ENCODE results near the gene LY6G5C. TPM values are rescaled to one million over a fixed set of nuclear protein-coding genes. Genes with fewer than 3 reads are reported as not detected.
A peak's percentile ranks its signal among the peaks of the same experiment; 100 is the strongest.

LY6G5C gene
- total and polyA plus RNA-seq, 9 of the 15 experiments (the other 6 are each of a cell fraction or from before 2014, with no cell fraction given): 0.10 to 0.67 (median 0.46) TPM; not detected in 4

DNA sequence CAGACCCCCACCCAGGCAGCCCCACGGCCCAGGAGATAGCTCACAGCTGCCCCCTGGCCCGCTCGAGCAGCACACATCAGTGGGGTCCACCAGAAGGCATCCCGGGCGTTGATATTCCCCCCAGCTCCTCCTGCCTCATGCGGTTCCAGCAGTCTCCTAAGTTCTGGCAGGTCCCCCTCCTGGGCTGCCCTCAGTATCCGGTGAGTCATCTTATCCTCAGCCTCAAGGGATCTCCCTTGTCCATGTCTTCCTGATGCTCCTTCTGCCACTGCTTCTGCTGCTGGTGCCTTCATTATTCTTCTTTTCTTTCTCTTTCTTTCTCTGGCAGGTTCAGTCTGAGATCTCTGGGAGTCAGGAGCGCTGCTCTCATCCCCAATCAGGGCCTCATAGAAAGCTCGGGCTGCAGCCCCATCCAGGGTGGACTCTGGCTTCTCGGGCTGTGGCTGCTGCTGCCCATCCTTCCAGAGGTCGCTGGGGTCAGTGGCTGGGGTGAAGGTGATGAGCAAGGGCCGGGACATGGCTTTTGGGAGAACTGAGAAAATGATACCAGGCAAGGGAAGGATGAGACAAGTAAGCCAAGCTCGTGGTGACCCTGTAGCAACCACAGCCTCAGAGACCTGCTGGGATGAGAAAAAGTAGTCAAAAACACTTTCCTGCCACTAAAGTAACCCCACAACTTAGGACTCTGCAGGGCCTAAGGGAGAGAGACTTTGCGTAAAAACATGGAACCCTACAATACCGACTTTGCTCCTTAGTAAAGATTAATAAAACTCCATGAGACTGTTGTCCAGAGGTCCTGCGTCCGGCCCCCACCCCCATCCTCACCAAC is 16.7 kb downstream of the LY6G5C start (continued):
- TF ChIP-seq, protein P1, sequence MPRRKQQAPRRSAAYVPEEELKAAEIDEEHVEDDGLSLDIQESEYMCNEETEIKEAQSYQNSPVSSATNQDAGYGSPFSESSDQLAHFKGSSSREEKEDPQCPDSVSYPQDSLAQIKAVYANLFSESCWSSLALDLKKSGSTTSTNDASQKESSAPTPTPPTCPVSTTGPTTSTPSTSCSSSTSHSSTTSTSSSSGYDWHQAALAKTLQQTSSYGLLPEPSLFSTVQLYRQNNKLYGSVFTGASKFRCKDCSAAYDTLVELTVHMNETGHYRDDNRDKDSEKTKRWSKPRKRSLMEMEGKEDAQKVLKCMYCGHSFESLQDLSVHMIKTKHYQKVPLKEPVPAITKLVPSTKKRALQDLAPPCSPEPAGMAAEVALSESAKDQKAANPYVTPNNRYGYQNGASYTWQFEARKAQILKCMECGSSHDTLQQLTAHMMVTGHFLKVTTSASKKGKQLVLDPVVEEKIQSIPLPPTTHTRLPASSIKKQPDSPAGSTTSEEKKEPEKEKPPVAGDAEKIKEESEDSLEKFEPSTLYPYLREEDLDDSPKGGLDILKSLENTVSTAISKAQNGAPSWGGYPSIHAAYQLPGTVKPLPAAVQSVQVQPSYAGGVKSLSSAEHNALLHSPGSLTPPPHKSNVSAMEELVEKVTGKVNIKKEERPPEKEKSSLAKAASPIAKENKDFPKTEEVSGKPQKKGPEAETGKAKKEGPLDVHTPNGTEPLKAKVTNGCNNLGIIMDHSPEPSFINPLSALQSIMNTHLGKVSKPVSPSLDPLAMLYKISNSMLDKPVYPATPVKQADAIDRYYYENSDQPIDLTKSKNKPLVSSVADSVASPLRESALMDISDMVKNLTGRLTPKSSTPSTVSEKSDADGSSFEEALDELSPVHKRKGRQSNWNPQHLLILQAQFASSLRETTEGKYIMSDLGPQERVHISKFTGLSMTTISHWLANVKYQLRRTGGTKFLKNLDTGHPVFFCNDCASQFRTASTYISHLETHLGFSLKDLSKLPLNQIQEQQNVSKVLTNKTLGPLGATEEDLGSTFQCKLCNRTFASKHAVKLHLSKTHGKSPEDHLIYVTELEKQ (CRISPR knock-in tag; IDR thresholded peaks at IDR 0.05): 0 out of 2 replicates have a peak, but pooled peaks have one; percentile 34
- no peak for TF ChIP-seq BMI1 (IDR thresholded peaks at IDR 0.05; ENCODE audit: low read length)
- TF ChIP-seq CCAR2 (IDR thresholded peaks at IDR 0.05; ENCODE audit: low read depth, low read length): no peak
- TF ChIP-seq KAT8 (IDR thresholded peaks at IDR 0.05; ENCODE audit: low read depth): no peak
- TF ChIP-seq ZBTB8A (IDR thresholded peaks at IDR 0.05; ENCODE audit: partially characterized antibody): no peak
- no peak for TF ChIP-seq PHTF2 (CRISPR knock-in tag; IDR thresholded peaks at IDR 0.05)
- TF ChIP-seq KLF10 (CRISPR knock-in tag; IDR thresholded peaks at IDR 0.05): no peak
- TF ChIP-seq, protein P2, sequence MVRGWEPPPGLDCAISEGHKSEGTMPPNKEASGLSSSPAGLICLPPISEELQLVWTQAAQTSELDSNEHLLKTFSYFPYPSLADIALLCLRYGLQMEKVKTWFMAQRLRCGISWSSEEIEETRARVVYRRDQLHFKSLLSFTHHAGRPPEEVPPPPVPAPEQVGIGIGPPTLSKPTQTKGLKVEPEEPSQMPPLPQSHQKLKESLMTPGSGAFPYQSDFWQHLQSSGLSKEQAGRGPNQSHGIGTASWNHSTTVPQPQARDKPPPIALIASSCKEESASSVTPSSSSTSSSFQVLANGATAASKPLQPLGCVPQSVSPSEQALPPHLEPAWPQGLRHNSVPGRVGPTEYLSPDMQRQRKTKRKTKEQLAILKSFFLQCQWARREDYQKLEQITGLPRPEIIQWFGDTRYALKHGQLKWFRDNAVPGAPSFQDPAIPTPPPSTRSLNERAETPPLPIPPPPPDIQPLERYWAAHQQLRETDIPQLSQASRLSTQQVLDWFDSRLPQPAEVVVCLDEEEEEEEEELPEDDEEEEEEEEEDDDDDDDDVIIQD (CRISPR knock-in tag; IDR thresholded peaks at IDR 0.05): no peak
- no peak for TF ChIP-seq MEIS2 (IDR thresholded peaks at IDR 0.05; ENCODE audit: partially characterized antibody)
- TF ChIP-seq TAF1 (IDR thresholded peaks at IDR 0.05; ENCODE audit: control insufficient read depth, extremely low read depth, insufficient read depth, low read length, severe bottlenecking): peak; percentile 69
- TF ChIP-seq, protein P3, sequence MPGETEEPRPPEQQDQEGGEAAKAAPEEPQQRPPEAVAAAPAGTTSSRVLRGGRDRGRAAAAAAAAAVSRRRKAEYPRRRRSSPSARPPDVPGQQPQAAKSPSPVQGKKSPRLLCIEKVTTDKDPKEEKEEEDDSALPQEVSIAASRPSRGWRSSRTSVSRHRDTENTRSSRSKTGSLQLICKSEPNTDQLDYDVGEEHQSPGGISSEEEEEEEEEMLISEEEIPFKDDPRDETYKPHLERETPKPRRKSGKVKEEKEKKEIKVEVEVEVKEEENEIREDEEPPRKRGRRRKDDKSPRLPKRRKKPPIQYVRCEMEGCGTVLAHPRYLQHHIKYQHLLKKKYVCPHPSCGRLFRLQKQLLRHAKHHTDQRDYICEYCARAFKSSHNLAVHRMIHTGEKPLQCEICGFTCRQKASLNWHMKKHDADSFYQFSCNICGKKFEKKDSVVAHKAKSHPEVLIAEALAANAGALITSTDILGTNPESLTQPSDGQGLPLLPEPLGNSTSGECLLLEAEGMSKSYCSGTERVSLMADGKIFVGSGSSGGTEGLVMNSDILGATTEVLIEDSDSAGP (CRISPR knock-in tag; IDR thresholded peaks at IDR 0.05): no peak
- no peak for TF ChIP-seq HNRNPUL1 (IDR thresholded peaks at IDR 0.05; ENCODE audit: low read length)
- TF ChIP-seq ELF4 (CRISPR knock-in tag; IDR thresholded peaks at IDR 0.05): 0 out of 2 replicates have a peak, but pooled peaks have one; percentile 10
- peak; percentile 90 for TF ChIP-seq NEUROD1 (IDR thresholded peaks at IDR 0.05; ENCODE audit: borderline replicate concordance, low read depth, low read length, partially characterized antibody)
- no peak for TF ChIP-seq GTF2A2 (tag; IDR thresholded peaks at IDR 0.05)
- TF ChIP-seq ZNF445 (CRISPR knock-in tag; IDR thresholded peaks at IDR 0.05; ENCODE audit: low read depth): no peak
- no peak for TF ChIP-seq ELF1 (tag; IDR thresholded peaks at IDR 0.05)
- no peak for TF ChIP-seq RBM17 (IDR thresholded peaks at IDR 0.05; ENCODE audit: borderline replicate concordance, low read depth, low read length)
- TF ChIP-seq HIVEP1 (CRISPR knock-in tag; IDR thresholded peaks at IDR 0.05): no peak; the same call in 1 of the 2 replicates
- TF ChIP-seq ZC3H11A (IDR thresholded peaks at IDR 0.05; ENCODE audit: low read depth, low read length): no peak
